ENCODE data around the gene FABP7.

DNA sequence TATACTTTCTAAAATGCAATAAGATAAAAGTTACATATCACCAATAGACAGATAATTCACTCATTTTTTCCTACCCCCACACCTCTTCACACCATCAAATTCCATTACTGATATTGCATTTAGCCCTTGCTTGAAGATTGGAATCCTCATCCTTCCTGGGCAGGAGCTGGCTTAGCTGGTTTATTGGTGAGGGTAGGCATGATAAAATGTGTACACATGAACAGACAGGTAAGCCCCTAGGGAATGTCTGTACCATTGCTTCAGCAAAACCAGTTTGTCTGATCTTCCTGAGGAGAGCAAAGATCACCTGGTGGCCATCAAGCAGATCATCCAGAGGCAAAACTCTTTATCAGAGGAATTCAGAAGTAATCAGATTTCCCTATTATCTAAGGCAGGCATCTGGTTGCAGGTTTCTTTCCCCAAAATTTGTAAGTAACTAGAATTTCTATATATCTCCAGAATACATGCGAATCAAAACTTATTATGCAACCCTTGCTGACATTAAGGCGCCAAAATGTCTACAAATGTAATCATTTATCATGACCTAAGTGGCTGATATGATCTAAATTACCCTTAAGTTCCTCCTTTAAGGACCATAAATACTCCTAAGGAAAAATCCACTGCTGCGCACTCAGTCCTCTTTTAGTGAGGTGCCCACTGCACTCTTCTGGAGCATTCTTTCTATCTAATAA is 6.6 kb upstream of the FABP7 start:
- no peak for TF ChIP-seq POLR2A (IDR thresholded peaks at IDR 0.05)
- TF ChIP-seq, protein P1, sequence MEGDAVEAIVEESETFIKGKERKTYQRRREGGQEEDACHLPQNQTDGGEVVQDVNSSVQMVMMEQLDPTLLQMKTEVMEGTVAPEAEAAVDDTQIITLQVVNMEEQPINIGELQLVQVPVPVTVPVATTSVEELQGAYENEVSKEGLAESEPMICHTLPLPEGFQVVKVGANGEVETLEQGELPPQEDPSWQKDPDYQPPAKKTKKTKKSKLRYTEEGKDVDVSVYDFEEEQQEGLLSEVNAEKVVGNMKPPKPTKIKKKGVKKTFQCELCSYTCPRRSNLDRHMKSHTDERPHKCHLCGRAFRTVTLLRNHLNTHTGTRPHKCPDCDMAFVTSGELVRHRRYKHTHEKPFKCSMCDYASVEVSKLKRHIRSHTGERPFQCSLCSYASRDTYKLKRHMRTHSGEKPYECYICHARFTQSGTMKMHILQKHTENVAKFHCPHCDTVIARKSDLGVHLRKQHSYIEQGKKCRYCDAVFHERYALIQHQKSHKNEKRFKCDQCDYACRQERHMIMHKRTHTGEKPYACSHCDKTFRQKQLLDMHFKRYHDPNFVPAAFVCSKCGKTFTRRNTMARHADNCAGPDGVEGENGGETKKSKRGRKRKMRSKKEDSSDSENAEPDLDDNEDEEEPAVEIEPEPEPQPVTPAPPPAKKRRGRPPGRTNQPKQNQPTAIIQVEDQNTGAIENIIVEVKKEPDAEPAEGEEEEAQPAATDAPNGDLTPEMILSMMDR (IDR thresholded peaks at IDR 0.05), result no peak
